ENCODE measurements around the gene ANKDD1A. TPM values are rescaled to one million over a fixed set of nuclear protein-coding genes. Genes with fewer than 3 reads are reported as not detected.

ANKDD1A gene
- polyA plus RNA-seq, 1 donor from 2014 or later: 7.0 TPM

DNA sequence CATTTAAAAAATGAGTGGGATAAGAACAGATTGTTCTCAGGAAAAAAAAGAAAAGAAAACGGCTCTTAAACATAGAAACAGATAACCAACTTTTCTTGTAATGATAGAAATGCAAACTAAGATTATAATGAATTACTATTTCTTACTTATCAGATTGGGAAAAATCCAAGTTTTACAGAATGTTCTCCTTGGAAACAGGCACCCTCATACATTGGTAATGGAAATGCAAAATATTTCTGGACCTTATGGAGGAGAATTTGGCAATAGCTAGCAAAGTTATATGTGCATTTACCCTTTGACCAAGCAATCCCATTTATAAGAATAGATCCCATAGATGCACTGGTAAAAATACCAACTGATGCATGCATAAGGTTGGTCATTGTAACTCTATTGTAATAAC is 3.7 kb upstream of the ANKDD1A start:
- Histone ChIP-seq H3K36me3 (ENCODE audit: insufficient read depth, low read length) (no peaks in the 10 kb centered on the region), H3K9ac (ENCODE audit: low read length) (no peak overlapping the region), H2AFZ (ENCODE audit: low read depth, low read length) (no peak overlapping the region), H3F3A (ENCODE audit: insufficient read depth, low read length, poor library complexity, severe bottlenecking) (no peaks in the 10 kb centered on the region), H3K79me2 (replicated peaks; ENCODE audit: insufficient read depth, low read length) (no peaks in the 10 kb centered on the region), H3K9me2 (ENCODE audit: insufficient read depth, low read length) (no peaks in the 10 kb centered on the region), H3K4me3 (ENCODE audit: low read length) (no peak overlapping the region), H3K4me2 (ENCODE audit: low read length) (no peak overlapping the region), H3K9me3 (ENCODE audit: low read length) (peaks cover 6% of the 10 kb centered on the region), H3K27ac (ENCODE audit: low read length) (no peak overlapping the region), H3K27me3 (ENCODE audit: insufficient read depth, low read depth, low read length) (peaks cover 4% of the 10 kb centered on the region), H4K20me1 (ENCODE audit: insufficient read depth) (no peaks in the 10 kb centered on the region)
- TF ChIP-seq POLR2AphosphoS5 (IDR thresholded peaks at IDR 0.05): no peak
- no peak for TF ChIP-seq EZH2 (IDR thresholded peaks at IDR 0.05; ENCODE audit: borderline replicate concordance, insufficient read depth, low read length, poor library complexity, severe bottlenecking)

DNA sequence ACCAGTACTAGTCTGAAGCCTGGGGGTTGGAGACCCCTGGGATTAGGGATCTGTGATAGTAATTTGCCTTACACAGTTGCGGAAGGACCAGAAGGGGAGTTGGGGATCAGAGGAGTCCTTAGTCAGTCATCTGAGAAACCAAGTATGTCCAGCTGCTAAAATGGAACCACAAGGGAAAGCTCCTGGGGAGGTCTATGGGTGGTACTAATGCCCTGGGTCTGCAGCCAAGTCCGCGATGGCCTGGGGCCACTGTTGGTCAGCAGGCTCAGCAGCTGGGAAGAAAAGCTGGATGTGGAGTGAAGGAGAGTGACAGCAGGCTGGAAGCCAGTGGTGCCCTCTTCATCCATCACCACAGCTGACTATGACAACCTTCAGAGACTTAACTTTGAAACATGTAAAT is 2.2 kb upstream of the ANKDD1A start:
- H3K27ac ChIP-seq (ENCODE audit: low read length): no peak overlapping the region
- H3K9me2 ChIP-seq (ENCODE audit: insufficient read depth, low read length): no peaks in the 10 kb centered on the region
- no peak overlapping the region for H3K9ac ChIP-seq (ENCODE audit: low read length)
- no peaks in the 10 kb centered on the region for H3K36me3 ChIP-seq (ENCODE audit: insufficient read depth, low read length)
- H2AFZ ChIP-seq (ENCODE audit: low read depth, low read length): no peak overlapping the region
- H3K27me3 ChIP-seq (ENCODE audit: insufficient read depth, low read depth, low read length): peaks cover 4% of the 10 kb centered on the region
- H4K20me1 ChIP-seq (ENCODE audit: insufficient read depth): no peaks in the 10 kb centered on the region
- H3K79me2 ChIP-seq (replicated peaks; ENCODE audit: insufficient read depth, low read length): no peaks in the 10 kb centered on the region
- TF ChIP-seq, protein P1, sequence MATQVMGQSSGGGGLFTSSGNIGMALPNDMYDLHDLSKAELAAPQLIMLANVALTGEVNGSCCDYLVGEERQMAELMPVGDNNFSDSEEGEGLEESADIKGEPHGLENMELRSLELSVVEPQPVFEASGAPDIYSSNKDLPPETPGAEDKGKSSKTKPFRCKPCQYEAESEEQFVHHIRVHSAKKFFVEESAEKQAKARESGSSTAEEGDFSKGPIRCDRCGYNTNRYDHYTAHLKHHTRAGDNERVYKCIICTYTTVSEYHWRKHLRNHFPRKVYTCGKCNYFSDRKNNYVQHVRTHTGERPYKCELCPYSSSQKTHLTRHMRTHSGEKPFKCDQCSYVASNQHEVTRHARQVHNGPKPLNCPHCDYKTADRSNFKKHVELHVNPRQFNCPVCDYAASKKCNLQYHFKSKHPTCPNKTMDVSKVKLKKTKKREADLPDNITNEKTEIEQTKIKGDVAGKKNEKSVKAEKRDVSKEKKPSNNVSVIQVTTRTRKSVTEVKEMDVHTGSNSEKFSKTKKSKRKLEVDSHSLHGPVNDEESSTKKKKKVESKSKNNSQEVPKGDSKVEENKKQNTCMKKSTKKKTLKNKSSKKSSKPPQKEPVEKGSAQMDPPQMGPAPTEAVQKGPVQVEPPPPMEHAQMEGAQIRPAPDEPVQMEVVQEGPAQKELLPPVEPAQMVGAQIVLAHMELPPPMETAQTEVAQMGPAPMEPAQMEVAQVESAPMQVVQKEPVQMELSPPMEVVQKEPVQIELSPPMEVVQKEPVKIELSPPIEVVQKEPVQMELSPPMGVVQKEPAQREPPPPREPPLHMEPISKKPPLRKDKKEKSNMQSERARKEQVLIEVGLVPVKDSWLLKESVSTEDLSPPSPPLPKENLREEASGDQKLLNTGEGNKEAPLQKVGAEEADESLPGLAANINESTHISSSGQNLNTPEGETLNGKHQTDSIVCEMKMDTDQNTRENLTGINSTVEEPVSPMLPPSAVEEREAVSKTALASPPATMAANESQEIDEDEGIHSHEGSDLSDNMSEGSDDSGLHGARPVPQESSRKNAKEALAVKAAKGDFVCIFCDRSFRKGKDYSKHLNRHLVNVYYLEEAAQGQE (IDR thresholded peaks at IDR 0.05; ENCODE audit: borderline replicate concordance): no peak
- TF ChIP-seq TAF1 (IDR thresholded peaks at IDR 0.05; ENCODE audit: low read depth): no peak
- no peak for TF ChIP-seq EZH2 (IDR thresholded peaks at IDR 0.05; ENCODE audit: borderline replicate concordance, insufficient read depth, low read length, poor library complexity, severe bottlenecking)
- TF ChIP-seq, protein P2, sequence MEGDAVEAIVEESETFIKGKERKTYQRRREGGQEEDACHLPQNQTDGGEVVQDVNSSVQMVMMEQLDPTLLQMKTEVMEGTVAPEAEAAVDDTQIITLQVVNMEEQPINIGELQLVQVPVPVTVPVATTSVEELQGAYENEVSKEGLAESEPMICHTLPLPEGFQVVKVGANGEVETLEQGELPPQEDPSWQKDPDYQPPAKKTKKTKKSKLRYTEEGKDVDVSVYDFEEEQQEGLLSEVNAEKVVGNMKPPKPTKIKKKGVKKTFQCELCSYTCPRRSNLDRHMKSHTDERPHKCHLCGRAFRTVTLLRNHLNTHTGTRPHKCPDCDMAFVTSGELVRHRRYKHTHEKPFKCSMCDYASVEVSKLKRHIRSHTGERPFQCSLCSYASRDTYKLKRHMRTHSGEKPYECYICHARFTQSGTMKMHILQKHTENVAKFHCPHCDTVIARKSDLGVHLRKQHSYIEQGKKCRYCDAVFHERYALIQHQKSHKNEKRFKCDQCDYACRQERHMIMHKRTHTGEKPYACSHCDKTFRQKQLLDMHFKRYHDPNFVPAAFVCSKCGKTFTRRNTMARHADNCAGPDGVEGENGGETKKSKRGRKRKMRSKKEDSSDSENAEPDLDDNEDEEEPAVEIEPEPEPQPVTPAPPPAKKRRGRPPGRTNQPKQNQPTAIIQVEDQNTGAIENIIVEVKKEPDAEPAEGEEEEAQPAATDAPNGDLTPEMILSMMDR (IDR thresholded peaks at IDR 0.05; ENCODE audit: poor library complexity, severe bottlenecking): no peak
- no peak for TF ChIP-seq SMC3 (conservative IDR thresholded peaks at IDR 0.05; ENCODE audit: poor library complexity)
- no peak for TF ChIP-seq MXI1 (conservative IDR thresholded peaks at IDR 0.05; ENCODE audit: poor library complexity, severe bottlenecking)
- TF ChIP-seq POLR2AphosphoS5 (IDR thresholded peaks at IDR 0.05): no peak
- no peak for TF ChIP-seq EP300 (conservative IDR thresholded peaks at IDR 0.05; ENCODE audit: poor library complexity, severe bottlenecking)
- TF ChIP-seq RAD21 (conservative IDR thresholded peaks at IDR 0.05): no peak
- no peaks in the 10 kb centered on the region for H3F3A ChIP-seq (ENCODE audit: insufficient read depth, low read length, poor library complexity, severe bottlenecking)
- no peak overlapping the region for H3K4me2 ChIP-seq (ENCODE audit: low read length)
- peaks cover 6% of the 10 kb centered on the region for H3K9me3 ChIP-seq (ENCODE audit: low read length)
- H3K4me3 ChIP-seq (ENCODE audit: low read length): no peak overlapping the region

Data from neural cell (in vitro differentiated cells).